WTC11 (cell line): ENCODE measurements around the gene PHF12. TPM values are rescaled to one million over a fixed set of nuclear protein-coding genes. Genes with fewer than 3 reads are reported as not detected.

Source experiments
- ATAC-seq: fragments of 200-7000 bp; cut with Tn5 transposase; 2 replicates; pipeline ENCODE4 v1.10.0; 2021; ENCODE audit warnings: mild to moderate bottlenecking, moderate library complexity
- CTCF ChIA-PET: fragments of 300-600 bp; sonication (Branson Sonifier 250); formaldehyde crosslinking; loops from one replicate; lab custom pipeline; 2021; ENCODE audit warnings: antibody characterized with exemption; lab: Charles Lee
- POLR2A ChIA-PET: fragments of 350-600 bp; sonication (Branson Sonifier 250); formaldehyde crosslinking; loops from one replicate; lab custom pipeline; 2021; ENCODE audit warnings: antibody characterized with exemption; lab: Charles Lee
- DNase-seq: peaks from one replicate; pipeline ENCODE4 v3.0.0; 2021; ENCODE audit warnings: low spot score
- H3K27ac Mint-ChIP-seq: 2 replicates; pipeline ENCODE4 v1.8.0; 2021; ENCODE audit warnings: mixed read lengths
- H3K27me3 Mint-ChIP-seq: 2 replicates; pipeline ENCODE4 v1.8.0; 2021; ENCODE audit warnings: low read depth, mild to moderate bottlenecking, moderate library complexity, mixed read lengths
- H3K36me3 Mint-ChIP-seq: 2 replicates; pipeline ENCODE4 v1.8.0; 2021; ENCODE audit warnings: mixed read lengths
- H3K4me1 Mint-ChIP-seq: 2 replicates; pipeline ENCODE4 v1.8.0; 2022; ENCODE audit warnings: mixed read lengths
- H3K4me3 Mint-ChIP-seq: 2 replicates; pipeline ENCODE4 v1.8.0; 2021; ENCODE audit warnings: mild to moderate bottlenecking, moderate library complexity, mixed read lengths
- H3K9me3 Mint-ChIP-seq: 2 replicates; pipeline ENCODE4 v1.8.0; 2021; ENCODE audit warnings: mixed read lengths
- AFF4 ChIP-seq: sonication (generic); formaldehyde crosslinking; IDR thresholded peaks from 2 replicates; pipeline ENCODE4 v1.8.1; 2023; ENCODE audit warnings: mild to moderate bottlenecking, missing genetic modification reagents, borderline replicate concordance
- CREB1 ChIP-seq: sonication (generic); formaldehyde crosslinking; IDR thresholded peaks from 2 replicates; pipeline ENCODE4 v1.8.0; 2023; ENCODE audit warnings: mild to moderate bottlenecking, missing genetic modification reagents
- GABPB1 ChIP-seq: sonication (generic); formaldehyde crosslinking; IDR thresholded peaks from 2 replicates; pipeline ENCODE4 v1.8.1; 2023; ENCODE audit warnings: mild to moderate bottlenecking, missing genetic modification reagents
- GRHL2 ChIP-seq: fragments of 250-450 bp; sonication (Bioruptor Pico); IDR thresholded peaks from 2 replicates; pipeline ENCODE4 v1.8.0; 2022; ENCODE audit warnings: mild to moderate bottlenecking, moderate library complexity; ENCODE audit not compliant: insufficient replicate concordance, severe bottlenecking
- IRF1 ChIP-seq: sonication (generic); formaldehyde crosslinking; IDR thresholded peaks from 2 replicates; pipeline ENCODE4 v1.8.0; 2023; ENCODE audit warnings: missing genetic modification reagents
- MXD4 ChIP-seq: fragments of 250-450 bp; sonication (Bioruptor Pico); IDR thresholded peaks from 2 replicates; pipeline ENCODE4 v1.8.0; 2021; ENCODE audit warnings: mild to moderate bottlenecking, moderate library complexity, borderline replicate concordance
- NR1H2 ChIP-seq: sonication (generic); formaldehyde crosslinking; IDR thresholded peaks from 2 replicates; pipeline ENCODE4 v1.9.0; 2021; ENCODE audit warnings: mild to moderate bottlenecking, moderate library complexity, missing genetic modification reagents
- OVOL2 ChIP-seq: fragments of 250-450 bp; sonication (Bioruptor Pico); IDR thresholded peaks from 2 replicates; pipeline ENCODE4 v1.9.0; 2021; ENCODE audit warnings: mild to moderate bottlenecking, borderline replicate concordance
- PRRX2 ChIP-seq: fragments of 250-450 bp; sonication (Bioruptor Pico); IDR thresholded peaks from 2 replicates; pipeline ENCODE4 v1.8.0; 2021; ENCODE audit warnings: mild to moderate bottlenecking
- RELA ChIP-seq: sonication (generic); formaldehyde crosslinking; IDR thresholded peaks from 2 replicates; pipeline ENCODE4 v1.8.1; 2022; ENCODE audit warnings: missing genetic modification reagents, mild to moderate bottlenecking, borderline replicate concordance
- RORB ChIP-seq: fragments of 250-450 bp; sonication (Bioruptor Pico); IDR thresholded peaks from 2 replicates; pipeline ENCODE4 v1.9.0; 2021; ENCODE audit warnings: mild to moderate bottlenecking
- TCF7 ChIP-seq: sonication (generic); formaldehyde crosslinking; IDR thresholded peaks from 2 replicates; pipeline ENCODE4 v1.8.0; 2022; ENCODE audit warnings: mild to moderate bottlenecking, low read depth, missing genetic modification reagents, moderate library complexity
- ZBTB21 ChIP-seq: sonication (generic); formaldehyde crosslinking; IDR thresholded peaks from 2 replicates; pipeline ENCODE4 v1.8.1; 2023; ENCODE audit warnings: mild to moderate bottlenecking, missing genetic modification reagents, borderline replicate concordance
- ZNF396 ChIP-seq: fragments of 250-450 bp; sonication (Bioruptor Pico); IDR thresholded peaks from 2 replicates; pipeline ENCODE4 v1.8.0; 2021; ENCODE audit warnings: mild to moderate bottlenecking, moderate library complexity, borderline replicate concordance
- total RNA-seq: library from RNA; stranded (reverse); gene quantifications from 3 replicates; pipeline ENCODE4 v1.2.3, GENCODE V29; 2021
- TF ChIP-seq, protein P1 (sequence below): sonication (generic); formaldehyde crosslinking; IDR thresholded peaks from 2 replicates; pipeline ENCODE4 v1.8.0; 2022; ENCODE audit warnings: mild to moderate bottlenecking, missing genetic modification reagents
- TF ChIP-seq, protein P2 (sequence below): fragments of 250-450 bp; sonication (Bioruptor Pico); conservative IDR thresholded peaks from 2 replicates; pipeline ENCODE4 v1.9.0; 2021; ENCODE audit warnings: mild to moderate bottlenecking
- TF ChIP-seq, protein P3 (sequence below): sonication (generic); formaldehyde crosslinking; IDR thresholded peaks from 2 replicates; pipeline ENCODE4 v1.8.1; 2022; ENCODE audit warnings: low read depth, missing genetic modification reagents, borderline replicate concordance
- TF ChIP-seq, protein P4 (sequence below): sonication (generic); formaldehyde crosslinking; IDR thresholded peaks from 2 replicates; pipeline ENCODE4 v1.8.1; 2023; ENCODE audit warnings: mild to moderate bottlenecking, missing genetic modification reagents, moderate library complexity
- TF ChIP-seq, protein P5 (sequence below): sonication (generic); formaldehyde crosslinking; IDR thresholded peaks from 2 replicates; pipeline ENCODE4 v1.8.1; 2023; ENCODE audit warnings: mild to moderate bottlenecking, missing genetic modification reagents
- TF ChIP-seq, protein P6 (sequence below): fragments of 250-450 bp; sonication (Bioruptor Pico); IDR thresholded peaks from 2 replicates; pipeline ENCODE4 v1.9.0; 2021; ENCODE audit warnings: mild to moderate bottlenecking

PHF12 gene
- total RNA-seq, 1 experiment from 2014 or later = 69.8 TPM

DNA sequence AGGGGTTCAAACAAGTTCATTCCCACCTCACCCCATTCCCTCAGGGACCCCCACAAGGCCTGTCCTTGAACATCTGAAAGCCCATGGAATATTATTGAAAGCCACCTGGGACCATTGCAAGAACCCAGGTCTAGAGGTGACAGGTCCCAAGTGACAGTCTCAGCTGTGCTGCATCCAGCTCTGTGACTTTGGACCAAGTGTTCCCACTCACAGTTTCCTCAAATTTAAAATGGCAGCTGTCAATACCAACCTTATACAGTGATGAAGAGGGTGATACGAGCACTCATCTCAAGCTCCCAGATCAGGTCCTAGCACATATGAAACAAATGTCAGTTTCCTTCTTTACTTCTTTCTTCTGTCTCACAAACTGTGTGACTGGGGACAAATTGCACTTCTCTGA lies 87.4 kb downstream of the PHF12 start (continued):
- TF ChIP-seq GRHL2 (CRISPR knock-in tag) = no peak
- no peak for TF ChIP-seq NR1H2 (CRISPR knock-in tag)
- no peak for TF ChIP-seq PRRX2 (CRISPR knock-in tag)
- TF ChIP-seq CREB1 (CRISPR knock-in tag) = no peak
- TF ChIP-seq ZBTB21 (CRISPR knock-in tag) = no peak
- no peak for TF ChIP-seq MXD4 (CRISPR knock-in tag)

DNA sequence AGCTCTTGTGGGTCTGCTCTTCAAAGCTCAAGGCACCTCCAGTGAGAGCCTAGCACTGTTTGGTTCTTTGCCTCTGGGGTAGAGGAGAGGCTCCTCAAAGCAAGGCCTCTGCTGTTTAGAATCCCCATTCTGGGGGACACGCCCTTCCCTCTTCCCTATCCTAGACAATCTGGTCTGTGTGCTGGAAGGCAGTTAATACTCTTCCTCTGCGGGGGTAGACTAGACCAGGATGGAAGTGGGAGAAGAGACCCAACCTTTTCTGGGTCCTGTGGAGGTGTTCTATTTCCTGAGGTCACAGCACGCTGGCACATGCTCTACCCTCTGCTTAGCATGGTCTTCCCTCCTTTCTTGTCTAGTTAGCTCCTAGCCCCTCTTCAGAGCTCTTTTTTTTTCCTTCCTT lies 88.8 kb downstream of the PHF12 start:
- Mint-ChIP-seq H3K36me3 (peaks cover 24% of the 10 kb centered on the region), H3K9me3 (no peaks in the 10 kb centered on the region), H3K27me3 (peaks cover under 1% of the 10 kb centered on the region; the same call in 1 of the 2 replicates)
- POLR2A ChIA-PET = interaction anchor here (2.2 kb wide), 1 partner anchor 136 kb away, joined by 12 read pairs; the partner anchor contains the start of gene TLCD1
- DNase-seq = no peak
- TF ChIP-seq, protein P1, sequence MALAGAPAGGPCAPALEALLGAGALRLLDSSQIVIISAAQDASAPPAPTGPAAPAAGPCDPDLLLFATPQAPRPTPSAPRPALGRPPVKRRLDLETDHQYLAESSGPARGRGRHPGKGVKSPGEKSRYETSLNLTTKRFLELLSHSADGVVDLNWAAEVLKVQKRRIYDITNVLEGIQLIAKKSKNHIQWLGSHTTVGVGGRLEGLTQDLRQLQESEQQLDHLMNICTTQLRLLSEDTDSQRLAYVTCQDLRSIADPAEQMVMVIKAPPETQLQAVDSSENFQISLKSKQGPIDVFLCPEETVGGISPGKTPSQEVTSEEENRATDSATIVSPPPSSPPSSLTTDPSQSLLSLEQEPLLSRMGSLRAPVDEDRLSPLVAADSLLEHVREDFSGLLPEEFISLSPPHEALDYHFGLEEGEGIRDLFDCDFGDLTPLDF (CRISPR knock-in tag) = no peak
- TF ChIP-seq RORB (CRISPR knock-in tag) (no peak), RELA (no peak), AFF4 (CRISPR knock-in tag) (no peak), OVOL2 (CRISPR knock-in tag) (no peak), GABPB1 (CRISPR knock-in tag) (no peak), ZNF396 (CRISPR knock-in tag) (no peak), IRF1 (no peak), TCF7 (no peak)
- TF ChIP-seq, protein P2, sequence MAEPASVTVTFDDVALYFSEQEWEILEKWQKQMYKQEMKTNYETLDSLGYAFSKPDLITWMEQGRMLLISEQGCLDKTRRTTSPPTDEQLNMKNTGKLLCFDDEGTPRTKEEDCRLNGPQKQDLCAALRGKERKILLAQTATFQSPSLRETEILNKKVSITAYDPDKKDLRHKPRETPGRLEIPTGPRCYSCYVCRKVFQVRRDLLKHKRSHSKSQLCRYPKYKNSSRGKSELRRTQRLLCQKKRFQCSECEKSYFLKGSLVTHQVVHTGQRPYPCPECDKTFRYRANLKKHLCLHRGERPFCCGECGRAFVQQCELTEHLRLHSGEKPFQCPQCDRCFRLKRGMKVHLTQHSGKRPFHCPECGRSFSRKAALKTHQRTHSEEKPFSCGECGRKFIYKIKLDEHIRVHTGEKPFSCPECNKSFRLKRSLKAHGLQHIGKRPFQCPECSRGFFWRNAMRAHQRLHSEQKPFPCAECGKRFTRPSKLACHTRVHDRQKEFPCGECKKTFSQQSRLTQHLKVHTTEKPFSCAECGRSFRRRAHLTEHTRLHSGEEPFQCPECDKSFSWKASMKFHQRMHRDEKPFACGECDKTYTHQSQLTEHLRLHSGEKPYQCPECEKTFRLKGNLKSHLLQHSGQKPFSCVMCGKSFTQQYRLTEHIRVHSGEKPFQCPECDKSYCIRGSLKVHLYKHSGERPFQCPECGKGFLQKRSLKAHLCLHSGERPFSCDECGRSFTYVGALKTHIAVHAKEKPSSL (CRISPR knock-in tag) = no peak
- TF ChIP-seq, protein P3, sequence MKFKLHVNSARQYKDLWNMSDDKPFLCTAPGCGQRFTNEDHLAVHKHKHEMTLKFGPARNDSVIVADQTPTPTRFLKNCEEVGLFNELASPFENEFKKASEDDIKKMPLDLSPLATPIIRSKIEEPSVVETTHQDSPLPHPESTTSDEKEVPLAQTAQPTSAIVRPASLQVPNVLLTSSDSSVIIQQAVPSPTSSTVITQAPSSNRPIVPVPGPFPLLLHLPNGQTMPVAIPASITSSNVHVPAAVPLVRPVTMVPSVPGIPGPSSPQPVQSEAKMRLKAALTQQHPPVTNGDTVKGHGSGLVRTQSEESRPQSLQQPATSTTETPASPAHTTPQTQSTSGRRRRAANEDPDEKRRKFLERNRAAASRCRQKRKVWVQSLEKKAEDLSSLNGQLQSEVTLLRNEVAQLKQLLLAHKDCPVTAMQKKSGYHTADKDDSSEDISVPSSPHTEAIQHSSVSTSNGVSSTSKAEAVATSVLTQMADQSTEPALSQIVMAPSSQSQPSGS (CRISPR knock-in tag) = no peak
- TF ChIP-seq, protein P4, sequence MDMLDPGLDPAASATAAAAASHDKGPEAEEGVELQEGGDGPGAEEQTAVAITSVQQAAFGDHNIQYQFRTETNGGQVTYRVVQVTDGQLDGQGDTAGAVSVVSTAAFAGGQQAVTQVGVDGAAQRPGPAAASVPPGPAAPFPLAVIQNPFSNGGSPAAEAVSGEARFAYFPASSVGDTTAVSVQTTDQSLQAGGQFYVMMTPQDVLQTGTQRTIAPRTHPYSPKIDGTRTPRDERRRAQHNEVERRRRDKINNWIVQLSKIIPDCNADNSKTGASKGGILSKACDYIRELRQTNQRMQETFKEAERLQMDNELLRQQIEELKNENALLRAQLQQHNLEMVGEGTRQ (CRISPR knock-in tag) = no peak
- TF ChIP-seq, protein P5, sequence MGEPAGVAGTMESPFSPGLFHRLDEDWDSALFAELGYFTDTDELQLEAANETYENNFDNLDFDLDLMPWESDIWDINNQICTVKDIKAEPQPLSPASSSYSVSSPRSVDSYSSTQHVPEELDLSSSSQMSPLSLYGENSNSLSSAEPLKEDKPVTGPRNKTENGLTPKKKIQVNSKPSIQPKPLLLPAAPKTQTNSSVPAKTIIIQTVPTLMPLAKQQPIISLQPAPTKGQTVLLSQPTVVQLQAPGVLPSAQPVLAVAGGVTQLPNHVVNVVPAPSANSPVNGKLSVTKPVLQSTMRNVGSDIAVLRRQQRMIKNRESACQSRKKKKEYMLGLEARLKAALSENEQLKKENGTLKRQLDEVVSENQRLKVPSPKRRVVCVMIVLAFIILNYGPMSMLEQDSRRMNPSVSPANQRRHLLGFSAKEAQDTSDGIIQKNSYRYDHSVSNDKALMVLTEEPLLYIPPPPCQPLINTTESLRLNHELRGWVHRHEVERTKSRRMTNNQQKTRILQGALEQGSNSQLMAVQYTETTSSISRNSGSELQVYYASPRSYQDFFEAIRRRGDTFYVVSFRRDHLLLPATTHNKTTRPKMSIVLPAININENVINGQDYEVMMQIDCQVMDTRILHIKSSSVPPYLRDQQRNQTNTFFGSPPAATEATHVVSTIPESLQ = no peak
- TF ChIP-seq, protein P6, sequence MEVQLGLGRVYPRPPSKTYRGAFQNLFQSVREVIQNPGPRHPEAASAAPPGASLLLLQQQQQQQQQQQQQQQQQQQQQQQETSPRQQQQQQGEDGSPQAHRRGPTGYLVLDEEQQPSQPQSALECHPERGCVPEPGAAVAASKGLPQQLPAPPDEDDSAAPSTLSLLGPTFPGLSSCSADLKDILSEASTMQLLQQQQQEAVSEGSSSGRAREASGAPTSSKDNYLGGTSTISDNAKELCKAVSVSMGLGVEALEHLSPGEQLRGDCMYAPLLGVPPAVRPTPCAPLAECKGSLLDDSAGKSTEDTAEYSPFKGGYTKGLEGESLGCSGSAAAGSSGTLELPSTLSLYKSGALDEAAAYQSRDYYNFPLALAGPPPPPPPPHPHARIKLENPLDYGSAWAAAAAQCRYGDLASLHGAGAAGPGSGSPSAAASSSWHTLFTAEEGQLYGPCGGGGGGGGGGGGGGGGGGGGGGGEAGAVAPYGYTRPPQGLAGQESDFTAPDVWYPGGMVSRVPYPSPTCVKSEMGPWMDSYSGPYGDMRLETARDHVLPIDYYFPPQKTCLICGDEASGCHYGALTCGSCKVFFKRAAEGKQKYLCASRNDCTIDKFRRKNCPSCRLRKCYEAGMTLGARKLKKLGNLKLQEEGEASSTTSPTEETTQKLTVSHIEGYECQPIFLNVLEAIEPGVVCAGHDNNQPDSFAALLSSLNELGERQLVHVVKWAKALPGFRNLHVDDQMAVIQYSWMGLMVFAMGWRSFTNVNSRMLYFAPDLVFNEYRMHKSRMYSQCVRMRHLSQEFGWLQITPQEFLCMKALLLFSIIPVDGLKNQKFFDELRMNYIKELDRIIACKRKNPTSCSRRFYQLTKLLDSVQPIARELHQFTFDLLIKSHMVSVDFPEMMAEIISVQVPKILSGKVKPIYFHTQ (CRISPR knock-in tag) = no peak
- TF ChIP-seq, all 79 proteins: peak for 0
- peaks cover 17% of the 10 kb centered on the region for H3K4me1 Mint-ChIP-seq
- no peak for ATAC-seq
- no peak overlapping the region for H3K4me3 Mint-ChIP-seq
- no peak overlapping the region for H3K27ac Mint-ChIP-seq
- CTCF ChIA-PET = interaction anchor here (1.3 to 7.0 kb wide), 5 partner anchors 14 to 135 kb away, joined by 3 to 41 read pairs (median 12); no protein-coding TSS in a partner anchor
